HG03457 (cell line): ENCODE results near the gene HIF1AN.

Experiments
- ATAC-seq: cut with Tn5 transposase; IDR thresholded peaks from one replicate; pipeline ENCODE4 v1.9.1; 2021; ENCODE audit warnings: moderate number of reproducible peaks; ENCODE audit not compliant: unreplicated experiment

Gene HIF1AN

DNA sequence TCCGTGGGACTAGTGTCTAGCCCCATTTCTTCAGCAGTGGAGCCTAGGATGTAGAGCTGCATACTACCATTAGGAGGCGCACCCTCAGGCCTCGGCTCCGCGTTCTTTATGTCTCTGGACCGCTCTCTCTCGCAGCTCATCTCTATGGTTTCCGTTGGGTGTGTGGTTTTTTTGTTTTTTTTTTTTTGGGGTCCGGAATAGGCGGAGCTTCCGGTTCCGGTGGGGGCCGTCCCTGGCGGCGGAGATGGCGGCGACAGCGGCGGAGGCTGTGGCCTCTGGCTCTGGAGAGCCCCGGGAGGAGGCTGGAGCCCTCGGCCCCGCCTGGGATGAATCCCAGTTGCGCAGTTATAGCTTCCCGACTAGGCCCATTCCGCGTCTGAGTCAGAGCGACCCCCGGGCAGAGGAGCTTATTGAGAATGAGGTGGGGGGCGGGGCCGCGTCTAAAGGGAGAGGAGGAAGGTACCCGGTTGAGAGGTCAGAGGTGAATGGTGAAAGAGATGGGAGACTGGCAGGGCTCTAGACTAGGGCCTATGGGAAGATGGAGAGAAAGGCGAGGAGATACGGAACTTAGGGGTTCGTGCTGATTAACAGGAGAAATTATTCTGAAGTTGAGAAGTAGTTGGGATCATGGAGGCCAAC lies at the start of gene HIF1AN:
Gene HIF1AN, plus strand, starts transcription at position 229 of the 639 bp plus-strand sequence. Its CDS starts 16 bp downstream, at position 245.
- ATAC-seq: peak; percentile 96

DNA sequence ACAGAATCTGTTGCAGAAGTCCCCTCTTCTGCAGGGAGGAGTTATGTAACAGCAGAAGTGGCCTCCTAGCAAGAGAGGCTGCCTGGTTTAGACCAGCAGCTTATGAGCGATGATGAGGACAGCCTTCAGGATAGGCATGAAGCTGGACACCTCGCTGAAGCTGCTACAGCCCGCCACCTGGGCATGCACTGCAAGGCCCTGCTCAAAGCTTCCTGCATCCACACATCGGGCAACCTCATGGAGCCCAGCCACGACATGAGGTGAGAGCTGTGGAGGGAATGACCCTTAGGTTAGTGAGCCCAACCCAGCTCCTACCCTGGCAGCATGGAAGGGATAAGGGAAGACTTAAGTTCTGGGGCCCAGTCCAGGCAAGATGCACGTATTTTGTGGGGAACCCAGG lies 48.2 kb upstream of the HIF1AN start:
- no peak for ATAC-seq

DNA sequence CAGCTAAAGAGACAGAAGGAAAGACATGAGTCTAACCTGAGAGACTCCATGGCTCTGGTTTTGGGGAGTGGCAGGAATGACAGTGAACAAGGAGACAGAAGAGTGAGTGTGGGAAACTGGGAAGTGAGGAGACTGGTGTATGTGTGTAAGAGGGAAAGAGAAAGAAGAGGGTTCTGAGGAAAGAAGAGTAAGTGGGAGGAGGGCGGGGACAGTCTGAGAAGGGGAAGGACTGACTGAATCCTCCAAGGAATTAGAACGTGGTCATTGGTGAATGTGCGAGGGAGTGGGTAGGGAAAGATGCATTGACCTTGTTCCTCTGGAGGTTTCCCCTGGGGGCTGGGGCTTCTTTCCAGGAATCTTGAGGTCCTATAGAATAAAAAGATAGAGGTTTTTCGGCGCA lies 46.3 kb upstream of the HIF1AN start:
- no peak for ATAC-seq

DNA sequence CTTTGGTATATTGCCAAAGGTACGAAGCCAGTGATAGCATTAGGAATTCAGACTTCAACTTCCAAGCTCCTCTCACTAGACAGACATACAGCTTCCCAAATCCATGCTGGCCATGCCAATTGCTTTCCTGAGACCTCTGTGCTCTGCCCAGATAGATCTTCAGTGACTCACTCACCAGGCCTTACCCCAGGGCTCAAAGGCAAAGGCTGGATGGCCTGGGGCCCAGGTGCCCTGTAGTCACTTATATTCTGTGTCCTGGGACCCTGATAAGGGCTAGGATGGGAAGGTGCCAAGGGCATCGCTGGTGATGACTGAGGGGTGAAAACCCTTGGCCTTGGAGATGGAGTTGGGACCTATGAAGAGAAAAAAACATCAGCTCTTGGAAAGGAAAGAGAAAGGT lies 45.2 kb upstream of the HIF1AN start:
- no peak for ATAC-seq

DNA sequence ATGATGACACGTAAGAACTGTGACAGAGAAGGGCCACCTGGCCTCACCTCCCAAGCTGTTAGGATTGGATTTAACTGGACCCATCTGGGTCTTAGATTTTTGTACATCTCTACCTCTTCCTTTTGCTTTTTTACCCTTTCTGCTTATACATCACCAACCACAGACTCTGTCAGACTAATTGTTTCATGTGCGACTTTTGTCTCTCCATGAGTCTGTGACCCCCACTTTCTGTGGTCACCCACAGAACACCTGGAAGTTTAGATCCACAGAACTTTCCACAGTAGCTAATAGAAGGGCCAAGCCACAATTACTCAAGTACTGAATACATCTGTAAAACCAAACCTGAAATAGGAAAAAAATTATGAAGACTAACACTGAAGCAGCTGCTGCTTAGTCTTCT lies 39.2 kb upstream of the HIF1AN start:
- no peak for ATAC-seq

DNA sequence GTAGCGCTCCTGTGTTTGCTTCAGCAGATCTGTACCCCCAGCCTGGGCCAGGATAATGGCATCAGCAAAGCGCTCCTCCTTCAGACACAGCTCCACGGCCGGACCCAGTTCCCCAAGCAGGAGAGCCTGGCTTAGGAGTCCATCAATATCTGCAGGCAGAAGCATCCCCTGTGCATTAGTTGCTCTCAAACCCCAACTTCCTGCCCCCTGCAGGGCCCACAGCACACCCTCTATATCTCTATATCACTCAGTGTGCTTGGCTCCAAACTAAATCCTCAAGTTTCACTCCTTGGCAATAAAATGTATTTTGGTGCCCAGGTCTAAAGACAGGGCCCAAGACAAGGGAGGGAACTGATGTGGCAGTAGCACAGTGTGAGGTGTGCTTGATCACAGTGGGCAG lies 37.7 kb upstream of the HIF1AN start:
- no peak for ATAC-seq

DNA sequence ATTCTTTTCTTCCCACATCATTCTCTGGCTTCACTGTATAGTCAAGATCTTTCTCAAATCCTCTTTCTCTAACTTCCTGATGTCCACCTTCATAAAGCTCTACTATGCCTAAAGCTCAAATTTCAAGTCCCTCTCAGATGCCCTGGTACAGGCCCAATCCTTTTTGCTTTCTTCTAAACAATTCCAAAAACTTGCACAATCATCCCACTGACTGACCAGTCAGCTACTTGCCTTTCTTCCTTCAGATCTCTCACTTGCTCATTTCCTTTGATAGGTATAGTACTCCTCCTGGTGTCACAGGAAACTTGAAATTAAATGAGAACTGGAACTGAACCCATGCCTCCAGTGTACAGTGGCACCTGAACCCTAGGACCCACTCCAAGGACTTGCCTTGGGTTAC lies 34.3 kb upstream of the HIF1AN start:
- ATAC-seq: no peak

DNA sequence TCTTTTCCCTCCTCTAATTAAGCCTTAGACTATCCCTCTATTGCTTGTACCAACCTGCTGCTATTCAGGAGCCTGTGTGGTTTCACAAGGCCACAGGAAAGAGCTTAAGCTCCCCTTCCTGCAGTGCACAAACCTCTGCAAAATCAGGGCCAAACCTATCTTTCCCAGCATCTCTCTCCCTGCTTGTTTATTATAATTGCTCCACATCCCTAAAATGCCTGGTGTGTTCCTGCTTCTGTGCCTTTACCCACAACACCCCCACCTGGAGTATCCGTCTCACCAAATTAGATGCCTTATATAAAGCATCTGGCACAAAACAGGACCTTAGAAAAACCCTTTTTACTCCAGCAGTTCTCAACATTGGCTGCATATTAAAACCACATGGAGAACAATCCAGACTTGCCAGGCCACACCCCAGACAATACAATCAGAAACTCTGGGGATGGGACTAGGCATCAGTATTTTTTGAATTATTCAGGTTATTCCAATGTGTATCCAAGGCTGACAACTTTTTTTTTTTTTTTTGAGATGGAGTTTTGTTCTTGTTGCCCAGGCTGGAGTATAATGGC lies 32.7 kb upstream of the HIF1AN start:
- ATAC-seq: no peak

DNA sequence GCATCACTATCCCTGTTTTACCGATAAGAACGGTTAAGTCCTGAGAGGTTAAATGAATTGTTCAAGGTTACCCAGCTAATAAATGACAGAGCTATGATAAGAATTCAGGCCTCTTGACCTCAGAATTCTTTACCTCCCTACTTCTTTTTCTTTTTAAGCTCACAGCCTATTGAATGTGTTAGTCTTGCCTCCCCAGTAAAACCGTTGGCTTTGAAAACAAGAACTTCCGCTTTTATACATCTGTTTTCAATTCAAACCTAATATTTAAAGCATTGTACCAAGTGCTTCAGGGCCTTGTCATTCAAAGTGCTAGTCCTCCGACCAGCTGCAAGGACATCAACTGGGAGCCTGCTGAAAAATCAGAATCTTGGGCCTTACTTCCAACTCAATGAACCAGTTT lies 31.6 kb upstream of the HIF1AN start:
- ATAC-seq: no peak

DNA sequence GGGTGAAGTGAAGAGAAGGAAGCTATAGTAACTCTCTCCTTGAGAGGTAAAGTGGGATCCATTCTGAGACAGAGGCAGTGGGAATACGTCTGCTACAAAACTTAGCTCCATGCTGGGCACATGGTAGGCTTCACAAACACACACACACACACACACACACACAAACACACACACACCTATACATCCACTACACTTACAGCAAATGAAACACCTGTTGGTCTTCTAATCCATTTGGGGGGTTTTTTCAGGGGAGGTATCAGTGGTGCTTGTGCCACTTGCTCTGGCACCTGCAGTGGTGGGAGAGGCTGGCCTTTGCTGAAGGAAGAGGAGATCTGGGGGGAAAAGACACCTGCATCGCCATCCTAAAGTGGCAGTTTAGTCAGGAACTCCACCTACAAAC lies 30.6 kb upstream of the HIF1AN start:
- ATAC-seq: no peak

DNA sequence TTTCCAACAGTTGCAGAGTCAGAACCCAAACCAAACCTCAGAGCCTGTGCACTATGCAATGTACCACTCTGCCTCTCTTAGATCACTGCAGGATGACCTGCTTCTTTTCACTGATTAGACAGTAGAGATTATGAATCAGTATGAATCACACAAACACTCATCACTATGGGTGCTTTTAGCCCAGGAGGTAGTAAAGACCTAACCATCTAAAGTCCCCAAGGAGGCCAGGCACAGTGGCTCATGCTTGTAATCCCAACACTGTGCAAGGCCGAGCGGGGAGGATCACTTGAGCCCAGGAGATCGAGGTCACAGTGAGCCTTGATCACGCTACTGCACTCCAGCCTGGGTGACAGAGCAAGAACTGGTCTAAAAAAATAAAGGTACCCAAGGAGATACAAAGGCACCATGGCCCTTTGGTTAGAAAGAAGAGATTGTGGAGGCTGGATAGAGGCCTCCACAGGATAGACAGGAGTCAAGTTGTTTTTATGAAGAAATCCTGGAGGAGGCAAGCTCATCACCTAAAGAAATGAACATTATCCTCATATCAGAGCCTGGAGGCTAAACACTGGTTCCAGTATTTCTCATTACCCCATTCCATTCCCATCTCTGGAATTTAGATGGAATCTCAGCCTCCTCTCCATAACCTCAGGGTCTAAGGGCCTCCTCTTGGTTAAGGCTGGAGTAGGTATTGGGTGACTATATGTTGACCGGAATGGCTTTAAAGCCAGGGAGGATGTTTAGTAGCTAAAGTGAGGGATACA lies 29.0 kb upstream of the HIF1AN start:
- ATAC-seq: no peak

DNA sequence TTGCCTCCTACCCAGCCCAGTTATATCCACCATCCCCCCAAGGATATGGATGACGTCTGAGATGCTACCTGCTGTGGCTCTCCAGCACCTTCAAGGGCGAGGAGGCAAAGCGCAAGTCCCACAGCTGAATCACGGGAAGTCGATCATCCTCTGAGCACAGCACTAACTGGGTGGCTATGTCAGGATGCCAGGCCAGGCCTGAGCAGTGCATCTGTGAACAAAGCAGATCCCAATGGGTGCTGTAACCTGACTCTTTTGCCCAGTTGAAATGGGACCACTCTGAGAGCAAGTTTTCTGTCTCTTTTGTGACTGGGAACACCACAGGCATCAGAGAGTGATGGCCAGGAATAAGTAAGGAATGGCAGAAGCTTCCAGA lies 28.4 kb upstream of the HIF1AN start:
- ATAC-seq: no peak

DNA sequence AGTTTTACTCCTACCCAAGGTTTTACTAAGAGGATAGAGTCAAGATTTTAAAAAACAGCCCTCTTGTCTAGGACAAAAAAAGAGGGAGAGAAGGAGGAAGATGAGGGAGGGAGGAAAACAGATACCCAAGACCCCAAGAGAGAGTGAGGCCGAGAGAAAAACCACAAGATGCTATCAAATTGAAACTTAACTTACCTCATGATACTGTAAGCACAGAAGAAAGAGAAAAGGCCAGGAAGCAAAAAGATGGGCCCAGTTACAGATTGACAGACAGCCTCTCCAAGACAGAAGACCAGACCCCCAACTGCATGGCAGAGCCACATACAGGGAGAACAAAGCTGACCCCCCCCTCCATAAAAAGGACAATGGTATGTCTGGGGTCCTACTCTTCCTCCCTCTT lies 27.5 kb upstream of the HIF1AN start:
- no peak for ATAC-seq

DNA sequence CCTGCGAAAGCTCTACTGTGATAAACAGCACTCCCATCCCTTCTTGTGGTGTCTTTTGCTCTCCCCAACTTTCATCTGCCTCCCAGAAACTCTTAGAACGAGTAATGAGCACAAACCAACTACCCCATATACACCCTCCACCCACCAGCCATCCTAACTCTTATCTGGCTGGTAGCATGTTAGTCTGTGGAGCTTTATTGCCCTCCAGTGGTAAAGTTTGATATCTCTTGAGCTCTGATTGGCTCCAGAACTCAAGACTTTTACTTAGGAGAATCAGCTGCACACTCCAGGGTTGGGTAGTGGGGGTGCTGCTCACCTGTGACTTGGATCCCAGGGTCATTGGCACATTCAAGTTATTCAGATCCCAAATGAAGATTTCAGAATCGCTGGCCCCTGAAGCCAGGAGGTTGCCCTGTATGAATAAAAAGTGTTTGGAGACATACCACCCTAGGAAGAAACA lies 27.0 kb upstream of the HIF1AN start:
- no peak for ATAC-seq

DNA sequence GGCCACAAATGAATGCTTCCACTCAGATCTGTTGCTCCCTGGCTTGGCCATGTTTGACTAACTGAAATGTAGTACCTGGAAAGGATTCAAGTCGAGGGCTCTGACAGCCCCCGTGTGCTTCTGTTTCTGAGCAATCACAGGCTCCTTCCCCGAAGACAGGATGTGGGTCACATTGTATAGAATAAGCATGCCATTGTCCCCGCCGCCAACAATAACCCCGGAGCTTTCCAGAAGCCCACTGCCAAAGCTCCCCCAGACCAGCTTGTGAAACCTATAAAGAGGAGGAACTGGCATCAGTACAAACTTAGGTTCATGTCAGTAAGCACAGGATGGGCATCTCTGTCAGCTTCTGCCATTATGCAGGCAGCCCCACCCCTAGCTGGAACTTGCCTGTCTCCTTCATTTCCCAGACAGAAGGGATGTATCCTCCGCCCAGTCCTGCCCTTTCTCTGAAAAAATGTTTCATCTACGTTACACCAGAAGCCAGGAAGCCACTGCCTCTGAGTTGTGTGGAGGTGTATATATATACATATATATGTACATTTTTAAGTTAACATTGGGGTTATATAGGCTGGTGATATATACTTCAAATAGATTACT lies 26.4 kb upstream of the HIF1AN start:
- ATAC-seq: no peak

DNA sequence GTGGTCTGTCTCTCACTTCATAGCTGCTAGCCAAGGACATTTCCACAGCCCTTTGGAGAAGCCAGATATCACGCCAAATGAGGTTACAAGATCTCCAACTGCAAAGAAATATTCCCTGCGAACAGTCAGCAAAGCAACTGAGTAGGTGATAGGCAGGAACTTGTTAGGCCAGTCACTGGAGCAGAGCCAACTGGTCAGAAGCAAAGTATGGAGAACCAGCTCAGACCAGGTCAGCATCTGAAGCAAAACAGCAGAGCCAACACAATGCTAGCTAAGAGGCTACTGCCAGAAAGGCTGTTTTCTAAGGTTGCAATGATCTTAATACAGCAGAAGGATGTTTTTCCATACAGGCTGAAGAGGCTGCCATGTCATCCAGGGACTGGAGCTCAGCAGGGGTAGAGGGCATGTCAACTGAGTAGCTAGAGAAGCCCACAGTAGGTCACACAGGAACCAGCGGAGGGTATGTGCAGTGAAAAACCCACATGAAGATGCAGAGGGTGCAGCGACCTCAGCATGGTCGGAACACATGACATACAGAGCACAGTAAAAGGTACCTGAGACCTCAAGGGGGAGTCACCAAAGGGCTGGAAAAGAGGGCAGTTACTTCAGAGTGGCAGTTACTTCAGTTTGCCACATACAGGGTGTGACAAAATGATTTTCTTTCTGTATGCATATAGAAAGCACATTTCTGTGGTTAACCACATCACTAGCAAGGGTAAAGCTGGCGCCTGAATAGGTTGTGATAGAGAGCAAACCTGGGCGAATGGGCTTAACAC lies 25.0 kb upstream of the HIF1AN start:
- no peak for ATAC-seq

DNA sequence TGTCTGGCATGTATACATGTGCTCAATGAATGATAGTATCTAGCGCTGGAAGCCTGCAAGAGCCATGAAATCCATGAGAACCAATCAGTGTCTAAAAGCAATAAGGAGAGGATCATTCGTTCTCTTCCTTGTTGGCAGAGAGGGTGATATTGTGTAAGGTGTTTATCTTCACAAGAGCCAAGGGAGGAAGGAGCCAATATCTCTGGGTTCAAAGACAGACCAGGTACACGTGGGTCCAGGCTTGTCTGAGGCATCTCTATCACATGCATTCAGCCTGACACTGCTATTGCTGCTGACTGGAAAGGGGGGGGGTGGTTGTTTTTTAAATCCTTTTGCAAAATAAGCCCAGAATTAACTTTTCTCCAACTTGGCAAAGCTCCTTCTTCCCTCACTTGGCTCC lies 20.1 kb upstream of the HIF1AN start:
- no peak for ATAC-seq

DNA sequence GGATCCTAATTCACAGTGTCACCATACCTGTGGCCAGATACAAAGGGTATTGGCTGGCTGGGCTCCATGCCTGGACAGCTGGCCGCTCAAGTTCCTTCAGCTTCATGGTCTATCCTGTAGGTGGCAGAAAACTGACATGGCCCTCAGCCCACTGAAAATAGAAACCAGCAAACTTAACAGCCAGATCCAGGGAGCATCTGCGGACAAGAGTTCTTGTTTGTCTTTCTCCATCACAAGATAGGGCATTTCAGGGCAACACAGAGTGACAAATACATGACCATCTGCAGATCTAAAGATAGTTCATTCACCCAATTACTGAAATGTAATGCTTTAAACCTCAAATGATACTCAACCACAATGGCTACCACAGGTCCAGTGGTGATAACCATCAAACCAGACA lies 18.9 kb upstream of the HIF1AN start:
- ATAC-seq: no peak

DNA sequence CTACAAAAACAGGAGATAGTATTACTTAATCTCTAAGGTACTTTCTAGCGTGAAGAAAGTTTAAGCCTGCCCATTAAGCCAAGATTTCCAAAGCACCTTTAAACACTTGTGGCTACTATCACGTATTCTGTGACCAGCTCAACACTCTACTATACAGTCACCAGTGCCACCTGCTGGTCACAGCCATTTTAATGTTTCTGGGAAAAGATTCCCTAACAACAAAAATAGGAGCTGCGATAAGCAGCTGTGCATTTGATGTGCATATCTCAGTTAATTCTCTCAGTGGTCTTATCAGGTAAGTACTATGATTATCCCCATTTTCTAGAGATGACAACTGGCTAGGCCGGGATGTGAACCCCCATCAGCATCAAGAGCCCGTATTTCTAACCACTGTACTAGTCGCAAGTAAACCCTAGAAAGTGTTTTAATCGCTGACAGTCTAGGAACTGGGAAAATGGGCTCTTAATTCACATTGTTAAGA lies 16.9 kb upstream of the HIF1AN start:
- ATAC-seq: no peak

DNA sequence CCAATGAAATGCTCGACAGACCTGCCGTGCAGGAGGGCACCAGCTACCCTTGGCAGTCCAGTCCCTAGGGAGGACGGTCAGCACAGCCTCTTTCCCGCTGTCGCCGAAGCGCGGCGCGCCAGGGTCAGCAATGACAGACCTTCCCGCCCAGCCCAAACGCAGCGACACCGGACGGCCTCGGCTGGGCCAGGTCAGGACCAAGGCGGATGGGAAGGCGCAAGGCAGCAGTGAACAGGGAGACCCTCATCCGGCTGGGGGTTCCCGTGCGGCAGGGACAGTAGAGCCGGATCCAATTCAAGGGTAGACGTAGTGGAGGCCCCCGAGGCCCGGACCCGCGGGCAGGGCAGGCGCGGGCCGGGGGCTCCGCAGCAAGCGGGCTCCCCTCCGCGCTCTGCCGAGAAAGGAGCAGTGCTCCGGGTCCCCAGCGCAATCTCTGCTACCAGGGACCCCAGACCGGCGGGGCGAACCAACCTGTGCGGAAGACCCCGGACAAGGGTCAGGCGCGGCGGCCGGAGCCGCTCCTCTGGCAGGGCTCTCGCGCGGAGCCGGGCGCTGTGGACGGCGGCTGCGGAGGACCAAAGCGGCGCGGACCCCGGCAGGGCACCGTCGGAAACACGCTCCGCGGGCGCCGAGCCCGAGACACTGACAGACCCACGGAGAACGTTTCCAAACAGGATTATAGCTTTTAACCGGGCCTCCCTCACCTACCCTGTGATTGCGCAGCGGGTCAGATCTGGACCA lies 16.3 kb upstream of the HIF1AN start, which contains the start of gene SEC31B:
Gene SEC31B, minus strand, starts transcription at position 551 of the 741 bp plus-strand sequence. CDS start 2,909 bp downstream, outside the sequence.
- ATAC-seq: no peak
